ENCODE measurements around the gene ARFRP1.

ARFRP1 gene

DNA sequence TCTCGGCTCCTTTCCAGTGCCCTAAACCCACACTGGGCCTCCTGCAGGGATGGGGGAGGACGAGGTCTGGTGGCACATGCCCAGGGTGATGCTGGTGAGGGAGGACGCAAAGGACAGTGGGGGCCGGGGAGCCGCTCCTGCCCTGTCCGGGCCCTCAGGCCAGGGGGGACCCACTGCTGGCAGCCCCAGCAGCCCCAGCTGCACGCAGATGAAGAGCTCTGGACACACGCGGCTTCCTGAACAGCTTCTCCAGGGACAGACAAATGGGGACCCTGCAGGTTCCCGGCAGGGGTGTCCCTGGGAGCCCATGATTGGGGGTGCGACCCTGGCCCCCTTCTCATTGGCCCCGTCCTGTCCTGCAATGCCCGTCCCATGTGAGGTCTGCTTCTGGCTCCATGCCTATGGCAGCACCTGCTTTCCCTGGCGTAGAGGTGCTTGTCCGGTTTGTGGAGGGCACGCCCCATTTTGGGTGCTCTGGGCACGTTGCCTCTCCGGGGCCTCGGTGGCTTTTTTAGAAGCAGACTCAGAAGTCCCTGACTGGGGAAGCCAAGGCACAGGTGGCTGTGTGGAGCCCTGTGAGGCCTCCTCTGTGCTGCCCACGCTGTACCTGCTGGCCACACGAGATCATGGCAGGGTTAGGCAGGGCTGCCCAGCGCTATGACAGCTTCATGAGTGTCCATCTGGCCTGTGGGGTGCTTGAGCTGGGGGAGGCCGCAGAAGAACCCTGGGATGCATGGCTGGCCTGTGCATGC lies 26.7 kb downstream of the ARFRP1 start:
- Histone ChIP-seq H3K36me3 (ENCODE audit: low read length) (no peaks in the 10 kb centered on the region), H3K27me3 (ENCODE audit: low read length) (no peaks in the 10 kb centered on the region), H3K9ac (ENCODE audit: low read length) (no peak overlapping the region), H3K9me2 (replicated peaks; ENCODE audit: insufficient read depth, low read length) (no peaks in the 10 kb centered on the region), H3K79me2 (ENCODE audit: insufficient read depth, low read length) (no peaks in the 10 kb centered on the region), H3K9me3 (ENCODE audit: insufficient read depth, low read length) (no peaks in the 10 kb centered on the region), H3K27ac (ENCODE audit: low read depth, low read length) (no peak overlapping the region), H3F3A (ENCODE audit: insufficient read depth) (no peaks in the 10 kb centered on the region), H2AFZ (ENCODE audit: low read depth, low read length, severe bottlenecking) (no peak overlapping the region), H3K4me3 (ENCODE audit: insufficient read depth, low read length, poor library complexity, severe bottlenecking) (no peak overlapping the region), H4K20me1 (ENCODE audit: low read depth, low read length) (no peaks in the 10 kb centered on the region), H3K4me2 (ENCODE audit: low read depth, low read length, poor library complexity, severe bottlenecking) (no peak overlapping the region)
- no peak for TF ChIP-seq EZH2phosphoT487 (conservative IDR thresholded peaks at IDR 0.05; ENCODE audit: low read length)
- TF ChIP-seq, protein P1, sequence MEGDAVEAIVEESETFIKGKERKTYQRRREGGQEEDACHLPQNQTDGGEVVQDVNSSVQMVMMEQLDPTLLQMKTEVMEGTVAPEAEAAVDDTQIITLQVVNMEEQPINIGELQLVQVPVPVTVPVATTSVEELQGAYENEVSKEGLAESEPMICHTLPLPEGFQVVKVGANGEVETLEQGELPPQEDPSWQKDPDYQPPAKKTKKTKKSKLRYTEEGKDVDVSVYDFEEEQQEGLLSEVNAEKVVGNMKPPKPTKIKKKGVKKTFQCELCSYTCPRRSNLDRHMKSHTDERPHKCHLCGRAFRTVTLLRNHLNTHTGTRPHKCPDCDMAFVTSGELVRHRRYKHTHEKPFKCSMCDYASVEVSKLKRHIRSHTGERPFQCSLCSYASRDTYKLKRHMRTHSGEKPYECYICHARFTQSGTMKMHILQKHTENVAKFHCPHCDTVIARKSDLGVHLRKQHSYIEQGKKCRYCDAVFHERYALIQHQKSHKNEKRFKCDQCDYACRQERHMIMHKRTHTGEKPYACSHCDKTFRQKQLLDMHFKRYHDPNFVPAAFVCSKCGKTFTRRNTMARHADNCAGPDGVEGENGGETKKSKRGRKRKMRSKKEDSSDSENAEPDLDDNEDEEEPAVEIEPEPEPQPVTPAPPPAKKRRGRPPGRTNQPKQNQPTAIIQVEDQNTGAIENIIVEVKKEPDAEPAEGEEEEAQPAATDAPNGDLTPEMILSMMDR (IDR thresholded peaks at IDR 0.05; ENCODE audit: insufficient read depth, low read length, poor library complexity, severe bottlenecking), result no peak

DNA sequence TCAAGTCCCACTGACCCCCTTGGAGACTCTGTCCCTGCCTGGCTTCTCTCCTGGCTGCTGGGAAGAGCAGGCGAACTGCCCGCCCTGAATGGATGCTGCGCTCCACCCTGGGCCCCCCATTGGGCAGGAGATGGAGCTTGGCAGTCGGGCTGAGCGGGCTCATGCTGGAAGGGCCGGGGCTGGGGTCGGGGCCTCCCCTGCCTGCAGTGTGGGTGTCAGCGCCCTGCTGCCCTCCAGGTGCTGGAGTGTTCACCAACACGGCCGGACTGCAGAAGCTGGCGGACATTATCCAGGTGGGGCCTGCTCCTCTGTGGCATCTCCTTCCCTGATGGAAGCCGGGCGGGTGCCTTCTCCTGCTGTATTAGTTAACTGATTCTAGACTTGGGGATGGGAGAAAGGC lies 27.3 kb downstream of the ARFRP1 start:
- H3K36me3 ChIP-seq (ENCODE audit: low read length), result no peaks in the 10 kb centered on the region

DNA sequence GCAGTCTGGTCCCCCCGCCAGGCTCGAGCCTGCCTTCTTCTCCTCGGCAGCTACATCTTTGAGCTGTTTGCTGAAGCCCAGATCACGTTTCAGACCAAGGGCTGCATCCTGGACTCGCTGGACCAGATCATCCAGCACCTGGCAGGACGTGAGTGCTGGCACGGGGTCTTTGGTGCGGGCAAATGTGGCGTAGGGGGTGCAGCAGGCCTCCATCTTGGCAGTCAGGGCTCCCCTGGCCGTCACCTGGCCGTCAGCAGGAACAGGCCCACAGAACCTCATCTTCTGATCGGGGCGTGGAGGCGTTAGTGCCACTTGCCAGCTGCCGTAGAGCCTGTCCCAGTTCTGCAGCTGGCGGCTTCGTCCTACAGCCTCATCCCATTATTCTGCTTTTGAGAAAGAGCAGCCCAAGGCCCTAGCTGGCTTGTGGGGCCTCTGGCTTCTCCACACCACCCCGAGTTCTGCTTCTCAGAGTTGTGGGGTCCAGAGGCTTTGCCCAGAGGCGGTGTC lies 27.9 kb downstream of the ARFRP1 start:
- no peaks in the 10 kb centered on the region for H3K27me3 ChIP-seq (ENCODE audit: low read length)
- H3K4me3 ChIP-seq (ENCODE audit: insufficient read depth, low read length, poor library complexity, severe bottlenecking), result no peak overlapping the region
- H3K9me2 ChIP-seq (replicated peaks; ENCODE audit: insufficient read depth, low read length), result no peaks in the 10 kb centered on the region
- H3K27ac ChIP-seq (ENCODE audit: low read depth, low read length), result no peak overlapping the region
- no peak overlapping the region for H3K4me2 ChIP-seq (ENCODE audit: low read depth, low read length, poor library complexity, severe bottlenecking)
- H3K9me3 ChIP-seq (ENCODE audit: insufficient read depth, low read length), result no peaks in the 10 kb centered on the region
- no peaks in the 10 kb centered on the region for H3K36me3 ChIP-seq (ENCODE audit: low read length)
- no peaks in the 10 kb centered on the region for H4K20me1 ChIP-seq (ENCODE audit: low read depth, low read length)
- no peak overlapping the region for H3K9ac ChIP-seq (ENCODE audit: low read length)
- no peak overlapping the region for H2AFZ ChIP-seq (ENCODE audit: low read depth, low read length, severe bottlenecking)
- no peak for TF ChIP-seq EZH2phosphoT487 (conservative IDR thresholded peaks at IDR 0.05; ENCODE audit: low read length)
- TF ChIP-seq, protein P1 (IDR thresholded peaks at IDR 0.05; ENCODE audit: insufficient read depth, low read length, poor library complexity, severe bottlenecking), result no peak
- H3K79me2 ChIP-seq (ENCODE audit: insufficient read depth, low read length), result no peaks in the 10 kb centered on the region
- no peaks in the 10 kb centered on the region for H3F3A ChIP-seq (ENCODE audit: insufficient read depth)

More for the DNA sequence above, 27.3 kb downstream of the ARFRP1 start:
- H4K20me1 ChIP-seq (ENCODE audit: low read depth, low read length), result no peaks in the 10 kb centered on the region
- no peak overlapping the region for H3K4me2 ChIP-seq (ENCODE audit: low read depth, low read length, poor library complexity, severe bottlenecking)
- no peaks in the 10 kb centered on the region for H3F3A ChIP-seq (ENCODE audit: insufficient read depth)
- H3K4me3 ChIP-seq (ENCODE audit: insufficient read depth, low read length, poor library complexity, severe bottlenecking), result no peak overlapping the region
- no peaks in the 10 kb centered on the region for H3K79me2 ChIP-seq (ENCODE audit: insufficient read depth, low read length)
- no peak overlapping the region for H2AFZ ChIP-seq (ENCODE audit: low read depth, low read length, severe bottlenecking)
- no peaks in the 10 kb centered on the region for H3K9me2 ChIP-seq (replicated peaks; ENCODE audit: insufficient read depth, low read length)
- TF ChIP-seq, protein P1 (IDR thresholded peaks at IDR 0.05; ENCODE audit: insufficient read depth, low read length, poor library complexity, severe bottlenecking), result no peak
- TF ChIP-seq EZH2phosphoT487 (conservative IDR thresholded peaks at IDR 0.05; ENCODE audit: low read length), result no peak
- no peaks in the 10 kb centered on the region for H3K27me3 ChIP-seq (ENCODE audit: low read length)
- H3K27ac ChIP-seq (ENCODE audit: low read depth, low read length), result no peak overlapping the region
- no peak overlapping the region for H3K9ac ChIP-seq (ENCODE audit: low read length)
- H3K9me3 ChIP-seq (ENCODE audit: insufficient read depth, low read length), result no peaks in the 10 kb centered on the region
